ENCODE data around the gene CACNA2D2. TPM values are rescaled to one million over a fixed set of nuclear protein-coding genes. Genes with fewer than 3 reads are reported as not detected.

CACNA2D2 gene
- total RNA-seq, 1 experiment from 2014 or later: 0.59 TPM

DNA sequence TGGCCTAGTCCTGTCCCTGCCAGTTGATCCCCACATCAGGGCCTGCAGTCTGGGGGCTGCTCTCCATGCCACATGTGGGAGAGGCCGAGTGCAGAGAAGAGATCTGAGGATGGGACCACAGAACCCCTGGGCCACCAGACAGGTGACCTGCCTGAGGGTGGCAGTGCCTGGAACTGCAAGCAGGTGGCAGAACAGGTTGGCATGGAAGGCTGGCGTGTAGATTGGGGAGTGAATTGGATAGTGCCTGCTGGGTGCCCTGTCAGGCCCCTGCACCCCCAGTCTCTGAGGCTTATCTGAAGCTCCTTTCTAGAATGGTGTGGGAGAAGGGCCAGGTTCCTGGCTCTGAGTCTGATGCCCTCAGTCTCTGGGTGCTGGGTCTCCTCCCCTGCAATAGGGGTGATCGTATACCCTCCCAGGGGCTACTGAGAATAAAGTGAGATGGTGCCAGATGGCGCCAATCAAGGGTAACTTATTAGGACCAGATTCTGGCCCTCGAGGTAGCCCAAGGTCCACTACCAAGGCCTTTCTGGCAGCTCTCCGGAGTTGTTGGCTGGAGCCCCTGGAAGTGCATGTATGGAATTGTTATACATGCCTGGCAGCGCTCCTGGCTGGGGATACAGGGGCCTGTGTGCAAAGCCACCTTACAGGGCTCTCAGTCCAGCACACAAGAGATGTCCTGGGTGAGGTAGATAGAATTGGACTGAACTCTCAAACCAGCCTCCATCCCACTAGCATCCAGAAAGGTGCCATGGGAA lies 48.4 kb upstream of the CACNA2D2 start:
- in situ Hi-C loops (cut with HindIII; ENCODE audit: low pct_unique_long_range_greater_than_20kb, low sequenced_read_pairs): no loop called here
- TF ChIP-seq POLR2AphosphoS5 (IDR thresholded peaks at IDR 0.05; ENCODE audit: low read depth, low read length): no peak
- no peak for TF ChIP-seq TCF7L2 (IDR thresholded peaks at IDR 0.05; ENCODE audit: low read depth, low read length)
- TF ChIP-seq, protein P1, sequence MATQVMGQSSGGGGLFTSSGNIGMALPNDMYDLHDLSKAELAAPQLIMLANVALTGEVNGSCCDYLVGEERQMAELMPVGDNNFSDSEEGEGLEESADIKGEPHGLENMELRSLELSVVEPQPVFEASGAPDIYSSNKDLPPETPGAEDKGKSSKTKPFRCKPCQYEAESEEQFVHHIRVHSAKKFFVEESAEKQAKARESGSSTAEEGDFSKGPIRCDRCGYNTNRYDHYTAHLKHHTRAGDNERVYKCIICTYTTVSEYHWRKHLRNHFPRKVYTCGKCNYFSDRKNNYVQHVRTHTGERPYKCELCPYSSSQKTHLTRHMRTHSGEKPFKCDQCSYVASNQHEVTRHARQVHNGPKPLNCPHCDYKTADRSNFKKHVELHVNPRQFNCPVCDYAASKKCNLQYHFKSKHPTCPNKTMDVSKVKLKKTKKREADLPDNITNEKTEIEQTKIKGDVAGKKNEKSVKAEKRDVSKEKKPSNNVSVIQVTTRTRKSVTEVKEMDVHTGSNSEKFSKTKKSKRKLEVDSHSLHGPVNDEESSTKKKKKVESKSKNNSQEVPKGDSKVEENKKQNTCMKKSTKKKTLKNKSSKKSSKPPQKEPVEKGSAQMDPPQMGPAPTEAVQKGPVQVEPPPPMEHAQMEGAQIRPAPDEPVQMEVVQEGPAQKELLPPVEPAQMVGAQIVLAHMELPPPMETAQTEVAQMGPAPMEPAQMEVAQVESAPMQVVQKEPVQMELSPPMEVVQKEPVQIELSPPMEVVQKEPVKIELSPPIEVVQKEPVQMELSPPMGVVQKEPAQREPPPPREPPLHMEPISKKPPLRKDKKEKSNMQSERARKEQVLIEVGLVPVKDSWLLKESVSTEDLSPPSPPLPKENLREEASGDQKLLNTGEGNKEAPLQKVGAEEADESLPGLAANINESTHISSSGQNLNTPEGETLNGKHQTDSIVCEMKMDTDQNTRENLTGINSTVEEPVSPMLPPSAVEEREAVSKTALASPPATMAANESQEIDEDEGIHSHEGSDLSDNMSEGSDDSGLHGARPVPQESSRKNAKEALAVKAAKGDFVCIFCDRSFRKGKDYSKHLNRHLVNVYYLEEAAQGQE (IDR thresholded peaks at IDR 0.05; ENCODE audit: insufficient read depth in 1 of 2, low read depth in 2 of 2, low read length in 1 of 2): no peak
- no peak for TF ChIP-seq SIN3A (IDR thresholded peaks at IDR 0.05; ENCODE audit: borderline replicate concordance, insufficient read depth, low read depth, low read length)
- TF ChIP-seq CTCF (IDR thresholded peaks at IDR 0.05): no peak

DNA sequence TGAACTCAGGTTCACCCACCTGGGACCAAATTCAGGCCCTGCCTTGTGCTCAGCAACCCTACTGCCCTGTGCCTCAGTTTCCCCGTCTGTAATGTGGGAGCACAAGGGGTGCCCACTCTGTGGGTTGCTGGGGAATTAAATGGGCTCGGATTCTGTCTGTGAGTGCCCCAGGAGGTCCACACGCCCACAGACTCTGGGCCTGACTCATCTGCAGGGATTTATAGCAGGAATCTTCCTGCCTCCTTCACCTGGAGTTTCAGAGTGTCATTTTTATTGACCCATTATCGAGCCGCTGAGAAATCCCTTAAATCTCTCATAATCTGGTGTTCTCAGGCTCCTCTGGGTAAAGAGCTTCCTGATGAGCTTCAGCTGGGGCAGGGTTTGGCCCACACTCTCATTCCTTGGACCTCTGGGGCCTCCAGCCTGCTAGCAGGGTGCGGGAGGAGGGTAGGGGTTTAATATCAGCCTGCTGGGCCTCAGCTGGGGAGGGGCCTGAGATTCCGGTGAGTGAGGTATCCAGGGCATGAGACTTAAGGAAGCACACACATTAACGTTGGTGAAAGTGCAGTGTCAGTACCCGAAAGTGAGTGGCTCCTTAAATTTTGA lies 47.7 kb upstream of the CACNA2D2 start:
- Histone ChIP-seq H3K4me3 (ENCODE audit: low read depth in 2 of 2, low read length in 2 of 2) (no peak overlapping the region), H3K9me3 (ENCODE audit: control insufficient read depth, insufficient read depth, low read depth, low read length) (no peaks in the 10 kb centered on the region), H3K4me1 (ENCODE audit: control insufficient read depth, insufficient read depth, low read length) (no peaks in the 10 kb centered on the region), H3K27me3 (ENCODE audit: control insufficient read depth, insufficient read depth, low read length) (no peaks in the 10 kb centered on the region), H3K36me3 (ENCODE audit: control insufficient read depth, insufficient read depth, low read length) (no peaks in the 10 kb centered on the region), H3K27ac (ENCODE audit: low read length) (no peak overlapping the region)
- no peak for ATAC-seq
- no TSS peak for BruUV-seq (replicated peaks)
- POLR2A ChIA-PET: no interaction called here
- CTCF ChIA-PET: interaction anchor here (0.6 kb wide), 1 partner anchor 109 kb away, joined by 3 read pairs; no protein-coding TSS in a partner anchor
- TF ChIP-seq CTCF (IDR thresholded peaks at IDR 0.05): no peak
- TF ChIP-seq POLR2AphosphoS5 (IDR thresholded peaks at IDR 0.05; ENCODE audit: low read depth, low read length): no peak
- TF ChIP-seq TCF7L2 (IDR thresholded peaks at IDR 0.05; ENCODE audit: low read depth, low read length): no peak
- TF ChIP-seq SIN3A (IDR thresholded peaks at IDR 0.05; ENCODE audit: borderline replicate concordance, insufficient read depth, low read depth, low read length): no peak
- TF ChIP-seq, protein P1 (IDR thresholded peaks at IDR 0.05; ENCODE audit: insufficient read depth in 1 of 2, low read depth in 2 of 2, low read length in 1 of 2): no peak
- in situ Hi-C loops (cut with HindIII; ENCODE audit: low pct_unique_long_range_greater_than_20kb, low sequenced_read_pairs) (no loop called here), intact Hi-C loops (cut with micrococcal nuclease; ENCODE audit: unreplicated experiment) (loop anchor here (2.0 kb wide), 1 partner anchor 204 kb away; no protein-coding TSS in a partner anchor)
- no peak for DNase-seq (ENCODE audit: low read depth, low spot score)

More for the DNA sequence above, 48.4 kb upstream of the CACNA2D2 start:
- intact Hi-C loops (cut with micrococcal nuclease; ENCODE audit: unreplicated experiment): loop anchor here (2.0 kb wide), 1 partner anchor 205 kb away; no protein-coding TSS in a partner anchor
- DNase-seq (ENCODE audit: low read depth, low spot score) (no peak), ATAC-seq (no peak)
- BruUV-seq (replicated peaks): no TSS peak
- CTCF ChIA-PET: no interaction called here
- no peaks in the 10 kb centered on the region for H3K27me3 ChIP-seq (ENCODE audit: control insufficient read depth, insufficient read depth, low read length)
- no peak overlapping the region for H3K4me3 ChIP-seq (ENCODE audit: low read depth in 2 of 2, low read length in 2 of 2)
- H3K4me1 ChIP-seq (ENCODE audit: control insufficient read depth, insufficient read depth, low read length): no peaks in the 10 kb centered on the region
- H3K9me3 ChIP-seq (ENCODE audit: control insufficient read depth, insufficient read depth, low read depth, low read length): no peaks in the 10 kb centered on the region
- no peak overlapping the region for H3K27ac ChIP-seq (ENCODE audit: low read length)
- H3K36me3 ChIP-seq (ENCODE audit: control insufficient read depth, insufficient read depth, low read length): no peaks in the 10 kb centered on the region
- POLR2A ChIA-PET: no interaction called here
